Activated CD4-positive, alpha-beta T cell treated with anti-CD3 and anti-CD28 coated beads, Interleukin-2, amount 50 U/mL, for 48 hours (primary cell): ENCODE results near the gene DIDO1.
A peak's percentile ranks its signal among the peaks of the same experiment; 100 is the strongest.

Experiments
- DNase-seq, 2 experiments: peaks; one replicate each; pipeline ENCODE4 v3.0.0-alpha.2; 2020

Gene DIDO1

DNA sequence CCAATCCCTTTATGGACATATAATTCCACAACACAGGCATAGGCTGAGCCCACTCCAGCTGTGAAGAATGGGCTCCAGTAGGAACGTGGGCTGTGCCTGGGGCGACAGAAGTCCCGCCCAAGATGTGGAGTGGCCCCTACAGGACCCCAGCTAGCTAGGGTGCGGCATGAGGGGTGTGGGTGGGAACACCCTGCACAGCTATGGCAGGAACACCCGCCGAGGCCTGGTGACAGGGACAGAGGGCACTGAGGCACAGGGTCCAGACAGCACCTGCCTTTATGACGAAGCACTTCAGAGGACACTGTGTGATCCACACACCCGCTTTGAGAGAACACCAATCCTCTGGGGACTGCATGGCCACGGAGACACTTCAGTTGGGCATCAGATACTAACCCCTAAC, 36.4 kb downstream of the DIDO1 start:
- no peak for DNase-seq

DNA sequence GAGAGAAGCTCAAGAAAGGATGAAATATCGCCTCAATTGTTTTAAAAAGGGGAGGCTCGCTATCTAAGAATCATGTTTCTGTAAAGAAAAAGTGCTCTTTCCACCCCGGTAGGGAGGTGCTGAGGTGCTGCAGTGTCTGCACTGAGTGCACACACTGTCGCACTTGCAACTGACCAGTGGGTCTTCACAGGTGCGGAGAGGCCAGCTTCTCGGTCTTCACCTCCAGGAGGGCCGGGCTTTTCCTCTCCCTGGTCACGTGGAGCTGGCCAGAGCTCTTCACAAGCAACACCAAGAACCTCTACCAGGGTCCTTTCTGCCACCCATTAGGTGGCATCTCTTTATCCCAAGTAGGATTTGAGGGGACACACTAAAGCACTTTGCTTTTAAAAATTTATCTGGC, 36.9 kb downstream of the DIDO1 start:
- no peak for DNase-seq

DNA sequence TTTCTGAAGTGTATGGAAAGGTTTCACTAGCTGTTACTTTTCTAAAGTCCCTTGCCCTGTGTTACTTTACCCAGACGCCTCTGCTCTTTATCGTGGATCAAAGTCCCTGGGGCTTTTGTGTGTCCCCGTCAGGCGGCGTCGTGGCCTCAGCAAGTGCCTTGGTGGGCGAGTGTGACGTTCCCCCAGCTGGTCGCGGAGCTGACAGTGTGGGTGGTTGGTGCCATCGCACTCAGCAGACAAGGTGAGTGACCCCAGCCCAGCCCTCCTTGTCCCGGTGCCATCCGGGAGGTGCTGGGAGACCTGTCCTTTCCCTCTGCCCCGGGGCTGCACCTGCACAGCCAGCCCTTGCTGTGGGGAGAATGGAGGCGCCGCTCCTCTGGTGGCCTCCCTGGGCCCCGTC, 37.4 kb downstream of the DIDO1 start:
- DNase-seq = no peak

DNA sequence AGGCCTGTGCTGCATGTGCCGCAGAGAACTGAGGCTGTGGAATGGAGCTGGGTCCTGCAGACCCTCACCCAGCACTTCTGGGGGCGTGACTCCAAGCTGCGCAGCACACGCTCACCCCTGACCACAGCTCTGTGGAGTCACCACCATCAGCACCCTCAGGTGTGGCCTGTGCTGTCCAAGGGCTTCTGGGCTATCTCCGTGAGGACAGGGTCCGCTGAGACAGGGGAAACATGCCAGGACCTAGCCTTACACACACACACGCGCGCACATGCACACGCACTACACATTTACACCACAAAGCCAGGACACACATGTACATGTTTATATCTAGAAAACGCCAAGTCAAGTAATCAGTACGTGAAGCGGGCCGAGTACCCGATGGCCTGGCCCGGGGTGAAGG, 37.9 kb downstream of the DIDO1 start:
- DNase-seq = no peak

DNA sequence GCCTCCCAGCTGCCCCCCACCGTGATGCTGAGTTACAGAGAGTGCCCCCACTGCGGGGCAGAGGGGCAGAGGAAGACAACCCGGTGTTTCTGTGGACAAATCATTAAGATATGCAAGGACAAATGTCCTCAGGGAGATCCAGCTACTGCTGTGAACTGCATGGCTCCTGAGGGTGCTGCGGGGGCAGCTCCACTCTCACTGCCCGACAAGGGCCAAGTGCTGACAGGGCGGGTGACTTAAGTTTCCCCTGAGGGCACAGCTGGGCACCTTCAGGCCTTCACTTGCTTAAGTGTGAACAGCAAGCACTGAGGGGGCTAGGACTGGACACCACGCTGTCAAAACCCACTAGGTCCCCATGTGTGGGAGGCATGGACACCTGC, 38.5 kb downstream of the DIDO1 start:
- DNase-seq = no peak

DNA sequence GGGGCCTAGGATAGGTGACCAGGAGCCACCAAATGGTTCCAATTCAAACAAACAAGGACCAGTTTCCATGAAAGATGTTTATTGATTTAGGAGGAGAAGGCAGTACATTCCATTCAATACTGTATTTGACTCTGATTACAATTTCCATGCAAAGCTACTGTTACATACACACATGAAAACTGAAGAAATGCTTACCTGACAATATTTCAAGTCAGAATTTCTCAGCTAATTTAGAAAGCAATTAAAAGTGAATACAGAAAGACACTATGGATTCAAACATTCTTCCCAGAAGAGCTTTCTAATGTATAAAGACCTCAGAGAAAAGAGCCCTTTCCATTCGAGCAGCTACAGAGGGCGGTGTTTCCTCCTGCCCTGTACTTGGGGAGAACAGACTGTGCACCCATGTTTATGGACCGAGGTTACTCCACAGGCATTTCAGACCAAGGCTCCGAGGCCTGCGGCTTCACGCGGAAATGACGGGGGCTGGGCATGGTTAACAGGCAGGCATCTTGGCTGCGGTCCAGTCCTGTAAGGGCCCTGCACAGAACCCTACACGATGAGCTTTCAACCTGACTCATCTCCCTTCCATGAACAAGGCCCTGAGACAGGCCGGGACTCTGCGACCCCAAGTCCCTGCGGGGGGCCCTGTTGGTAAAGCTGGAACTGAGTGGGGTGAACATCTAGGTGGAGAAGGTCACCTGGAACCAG, 39.0 kb downstream of the DIDO1 start:
- peak in 1 of 2 experiments; percentile 36 for DNase-seq

DNA sequence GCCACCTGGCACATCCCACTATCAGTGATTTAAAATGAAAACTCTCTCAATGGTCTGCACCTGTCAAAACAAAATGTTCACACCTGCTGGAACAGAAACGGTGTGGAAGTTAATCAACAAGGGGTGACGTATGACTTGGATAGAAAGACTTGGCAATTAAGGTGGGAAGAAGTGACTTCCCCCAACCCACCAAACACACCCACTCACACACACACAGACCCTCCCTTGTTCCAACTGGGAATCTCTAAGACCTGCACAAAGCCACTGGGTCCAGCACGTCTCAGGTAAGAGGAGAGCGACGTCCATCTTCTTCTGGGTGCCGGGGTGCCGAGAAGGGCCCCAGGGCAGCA, 39.6 kb downstream of the DIDO1 start:
- DNase-seq = no peak

DNA sequence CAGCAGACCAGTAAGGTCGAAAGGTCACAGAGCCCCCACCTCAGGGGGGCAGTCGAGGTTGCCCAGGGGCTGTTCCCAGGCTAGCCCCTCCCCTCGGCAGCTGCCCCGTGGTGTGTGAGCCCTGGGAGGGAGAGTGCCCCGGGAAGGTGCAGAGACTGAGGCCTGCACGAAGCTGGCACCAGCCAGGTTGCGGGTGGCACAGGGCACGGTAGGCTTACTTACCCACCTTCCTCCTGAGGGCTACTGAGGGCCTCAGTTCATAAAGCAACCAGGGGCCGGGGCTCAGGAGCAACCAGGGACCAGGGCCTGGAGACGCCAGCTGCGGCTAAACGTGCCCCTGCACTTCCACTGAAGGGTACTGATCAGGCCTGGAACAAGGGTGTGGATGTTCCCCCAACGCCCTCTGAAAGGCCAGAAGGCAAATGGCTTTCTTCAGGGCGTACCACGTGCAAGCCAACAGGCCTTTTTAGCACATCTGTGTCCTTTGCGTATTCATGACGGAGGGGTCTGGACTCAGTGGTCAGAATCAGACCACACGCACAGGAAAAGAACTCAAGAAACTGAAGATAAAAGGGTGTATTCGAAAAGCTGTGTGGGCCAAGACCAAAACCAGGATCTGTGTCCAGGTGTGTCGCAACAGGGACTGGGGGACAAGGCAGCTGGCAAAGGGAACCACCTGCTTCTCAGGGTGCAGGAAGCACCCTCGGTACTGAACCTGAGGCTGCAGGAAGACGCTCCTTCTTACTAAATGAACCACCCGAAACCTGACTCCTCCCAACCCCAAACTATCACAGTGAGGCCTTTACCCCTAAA, 40.2 kb downstream of the DIDO1 start:
- no peak for DNase-seq

DNA sequence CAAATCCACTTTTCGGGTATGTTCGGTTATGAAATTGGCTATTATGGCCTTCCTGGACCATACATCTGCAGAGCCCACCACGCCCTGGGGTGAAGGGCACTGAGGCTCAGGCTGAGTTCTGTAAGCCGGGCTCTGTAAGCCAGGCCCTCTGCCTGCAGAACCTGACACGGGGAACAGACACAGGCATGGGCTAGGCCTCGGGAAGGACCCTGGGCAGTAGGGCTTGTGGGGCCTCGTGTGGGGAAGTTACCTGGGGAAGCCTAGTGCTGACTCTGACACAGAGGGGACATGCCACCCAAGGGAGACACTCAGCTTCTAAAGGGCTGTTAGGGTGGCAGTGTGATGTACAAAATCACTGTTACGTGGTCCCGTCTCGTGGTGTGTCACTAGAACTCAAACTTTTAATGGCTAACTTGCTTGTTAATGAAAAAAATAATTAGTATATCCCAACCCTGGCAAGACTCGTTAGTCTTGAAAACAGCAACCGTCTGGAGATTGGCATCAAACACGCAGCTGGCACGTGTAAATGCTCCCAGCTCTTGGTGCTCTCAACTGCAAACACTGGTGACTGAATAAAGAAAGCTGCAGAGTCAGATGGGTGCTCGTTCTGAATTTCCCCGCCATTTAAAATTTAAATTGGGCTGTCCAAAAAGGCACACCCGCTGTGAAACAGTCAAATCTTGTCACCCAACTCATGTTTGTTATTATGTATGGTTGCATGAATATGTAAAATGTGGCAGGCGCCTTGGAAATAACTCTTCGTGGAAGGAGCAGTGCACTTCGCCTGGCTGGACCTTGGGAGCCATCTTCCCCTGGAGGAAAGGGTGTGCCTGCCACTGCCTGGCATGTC, 41.0 kb downstream of the DIDO1 start:
- no peak for DNase-seq

DNA sequence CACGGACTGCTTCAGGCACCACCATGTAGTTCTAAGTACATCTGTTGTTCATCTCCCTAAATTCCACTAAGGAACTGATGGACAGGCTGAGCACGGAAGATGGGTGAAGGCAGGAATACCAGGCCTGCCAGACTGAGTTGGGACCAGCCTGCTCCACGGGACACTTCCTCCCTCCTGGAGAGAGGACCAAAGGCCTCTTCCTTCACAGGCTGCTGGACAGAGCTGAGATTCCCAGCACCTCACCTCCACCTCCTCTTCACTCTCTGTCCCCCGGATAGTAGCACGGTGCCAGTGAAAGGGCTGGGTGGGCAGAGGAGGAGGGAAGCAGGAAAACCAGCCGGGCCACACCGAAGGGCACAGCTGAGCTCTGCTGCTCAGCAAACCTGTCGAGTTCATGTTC, 41.7 kb downstream of the DIDO1 start:
- DNase-seq = no peak

DNA sequence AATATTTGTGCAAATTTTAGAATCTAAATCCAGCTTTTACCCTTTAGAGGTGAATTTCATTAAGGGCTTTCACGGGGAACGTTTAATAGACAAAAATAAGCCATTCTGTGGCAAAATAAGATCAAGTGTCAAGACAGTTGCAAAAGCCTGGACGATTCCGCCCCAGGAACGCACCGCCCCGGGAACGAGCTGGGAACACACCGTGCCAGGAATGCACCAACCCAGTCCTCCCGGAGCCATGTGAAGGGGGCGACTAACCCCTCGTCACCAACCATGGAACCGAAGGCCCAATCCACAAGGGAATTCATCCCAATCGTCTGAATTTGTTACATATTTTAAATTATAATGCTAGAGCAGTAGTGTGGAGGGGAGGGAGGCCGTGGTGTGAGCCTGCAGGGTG, 43.9 kb downstream of the DIDO1 start:
- no peak for DNase-seq

DNA sequence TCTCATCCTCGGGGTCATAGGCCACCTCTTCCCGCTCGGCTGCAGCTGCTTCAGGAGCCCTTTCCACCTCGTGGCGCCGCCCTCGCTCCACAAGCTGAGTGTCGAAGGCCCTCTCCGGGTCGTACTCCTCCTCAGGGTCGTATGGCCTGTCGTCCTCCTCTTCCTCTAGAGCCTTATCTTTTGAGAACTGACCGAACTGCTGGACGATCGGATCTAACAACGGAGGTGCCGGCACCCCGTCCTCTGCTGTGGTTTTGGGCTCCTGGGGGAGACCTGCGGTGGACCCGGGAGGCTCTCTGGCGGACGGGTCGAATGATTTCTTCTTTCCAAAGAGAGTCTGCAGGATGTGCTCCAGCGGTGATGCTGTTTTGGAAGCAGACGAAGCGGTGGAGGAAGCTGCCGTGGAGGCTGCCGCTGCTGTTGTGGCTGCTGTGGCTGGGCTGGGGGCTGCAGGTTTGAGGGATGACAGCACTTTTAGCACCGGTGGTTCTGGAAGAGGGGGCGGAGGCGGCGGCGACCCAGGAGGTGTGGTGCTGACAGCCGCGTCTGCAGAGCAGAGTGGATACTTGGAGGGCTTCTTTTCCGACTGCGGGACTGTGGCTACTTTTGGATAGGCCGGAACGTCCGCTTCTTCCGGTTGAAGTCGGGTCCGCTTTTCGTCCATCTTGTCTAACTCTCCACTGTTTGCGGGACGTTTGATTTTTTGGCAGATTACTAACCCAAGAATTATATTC, 44.5 kb downstream of the DIDO1 start:
- no peak for DNase-seq

DNA sequence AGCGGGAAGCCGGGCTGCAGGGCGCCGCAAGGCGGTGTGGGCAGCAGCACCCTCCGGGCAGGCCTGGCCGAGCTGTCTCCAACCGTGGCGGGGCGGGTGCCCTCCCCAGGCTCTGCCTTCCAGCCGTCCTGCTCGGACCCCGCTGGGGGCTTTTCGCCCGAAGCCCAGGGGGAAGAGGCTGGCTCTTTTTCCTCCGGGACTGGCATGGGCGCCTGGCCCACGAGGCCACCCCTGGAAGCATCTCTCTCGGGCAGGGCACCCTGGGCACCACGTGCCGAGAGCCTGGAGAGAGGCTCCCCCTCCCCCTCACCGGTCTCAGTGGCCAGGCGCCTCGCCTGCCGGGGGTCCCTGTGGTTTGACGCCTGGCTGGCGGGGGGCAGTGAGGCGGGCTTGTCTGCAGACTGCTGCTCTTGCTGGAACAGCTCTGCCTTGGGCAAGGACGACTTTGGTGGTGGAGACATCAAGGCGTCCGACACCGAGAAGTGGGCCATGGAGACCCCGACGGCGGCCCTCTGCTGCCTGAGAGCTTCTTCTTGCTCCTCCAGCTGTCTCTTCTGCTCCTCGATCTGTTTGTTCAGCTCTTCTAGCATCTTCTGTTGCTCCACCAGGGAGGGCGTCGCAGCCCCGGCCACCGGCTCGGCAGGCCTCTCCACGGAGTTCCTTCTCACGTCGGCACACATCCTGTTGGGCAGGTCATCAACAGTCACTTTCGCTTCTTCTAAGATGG, 45.2 kb downstream of the DIDO1 start:
- DNase-seq = no peak

DNA sequence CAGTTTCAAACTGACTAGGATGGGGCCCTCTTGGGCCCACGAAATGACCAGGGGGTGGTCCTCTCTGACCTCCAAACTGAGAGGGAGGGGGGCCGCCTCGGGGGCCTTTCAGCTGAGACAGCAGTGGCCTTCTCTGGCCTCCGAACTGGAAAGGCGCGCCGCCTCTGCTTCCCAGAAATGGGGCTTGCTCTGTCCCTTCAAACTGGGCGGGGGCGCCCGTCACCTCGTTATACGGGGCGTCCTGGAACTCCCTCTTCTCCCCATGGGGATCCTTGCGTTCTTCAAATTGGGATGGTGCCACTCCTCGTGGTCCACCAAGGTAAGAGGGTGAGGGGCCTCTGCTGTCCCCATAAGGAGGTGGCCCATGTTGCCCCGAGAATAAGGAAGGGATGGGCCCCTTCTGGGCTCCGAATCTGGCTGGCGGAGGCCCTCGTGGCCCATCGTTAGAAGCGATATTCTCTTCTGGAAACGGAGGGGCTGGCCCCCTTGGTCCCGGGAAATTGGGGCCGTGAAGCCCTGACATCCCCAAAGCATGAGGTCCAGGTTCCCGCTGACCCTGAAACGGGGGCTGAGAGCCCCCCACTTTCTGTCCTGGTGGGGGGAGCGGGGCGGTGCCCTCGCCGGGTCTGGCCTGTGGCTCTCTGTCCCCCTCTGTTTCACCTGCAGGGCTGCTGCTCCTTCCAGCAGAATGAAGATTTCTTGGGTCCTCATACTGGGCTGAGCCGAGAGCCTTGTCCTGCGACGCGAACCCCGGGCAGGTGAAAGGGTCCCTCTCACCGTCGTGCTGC, 46.0 kb downstream of the DIDO1 start:
- no peak for DNase-seq

DNA sequence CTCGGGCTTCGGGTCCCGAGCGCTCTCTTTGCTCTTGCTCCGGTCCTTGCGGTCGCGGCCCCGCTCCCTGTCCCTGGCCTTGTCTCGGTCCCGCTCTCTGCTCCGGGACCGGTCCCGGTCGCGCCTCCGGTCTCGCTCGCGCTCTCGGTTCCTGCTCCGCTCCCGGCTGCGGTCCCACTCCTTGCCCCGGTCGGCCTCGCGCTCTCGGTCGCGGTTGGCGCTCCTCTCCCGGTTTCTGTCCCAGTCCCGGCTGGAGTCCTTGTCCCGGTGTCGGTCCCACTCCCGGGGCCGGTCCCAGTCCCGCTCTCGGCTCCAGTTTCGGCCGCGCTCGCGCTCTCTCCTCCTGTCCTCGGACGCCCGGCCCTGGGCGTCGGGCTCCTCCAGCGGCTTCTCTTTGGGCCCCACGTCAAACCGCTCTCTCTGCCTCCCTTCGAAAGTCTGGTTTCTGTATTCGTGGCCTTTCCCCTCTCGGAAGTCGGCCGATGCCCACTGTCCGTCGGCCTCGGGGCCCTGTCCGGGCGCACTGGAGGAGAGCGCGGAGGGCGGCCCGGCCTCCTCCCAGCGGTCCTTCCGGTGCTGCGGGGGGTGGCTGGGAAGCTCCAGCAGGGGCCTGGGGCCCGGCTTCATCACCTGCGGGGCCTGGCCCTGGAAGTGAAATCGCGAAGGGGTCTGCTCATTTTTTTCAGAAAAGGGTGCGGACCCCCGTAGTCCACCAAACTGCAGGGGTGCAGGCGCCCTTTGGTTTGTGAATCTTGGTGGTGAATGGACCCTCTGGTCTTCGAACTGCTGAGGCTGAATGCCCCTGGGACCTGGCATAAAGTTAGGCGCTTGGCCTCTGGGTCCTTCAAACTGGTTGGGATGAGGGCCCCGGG, 46.8 kb downstream of the DIDO1 start:
- DNase-seq = no peak

DNA sequence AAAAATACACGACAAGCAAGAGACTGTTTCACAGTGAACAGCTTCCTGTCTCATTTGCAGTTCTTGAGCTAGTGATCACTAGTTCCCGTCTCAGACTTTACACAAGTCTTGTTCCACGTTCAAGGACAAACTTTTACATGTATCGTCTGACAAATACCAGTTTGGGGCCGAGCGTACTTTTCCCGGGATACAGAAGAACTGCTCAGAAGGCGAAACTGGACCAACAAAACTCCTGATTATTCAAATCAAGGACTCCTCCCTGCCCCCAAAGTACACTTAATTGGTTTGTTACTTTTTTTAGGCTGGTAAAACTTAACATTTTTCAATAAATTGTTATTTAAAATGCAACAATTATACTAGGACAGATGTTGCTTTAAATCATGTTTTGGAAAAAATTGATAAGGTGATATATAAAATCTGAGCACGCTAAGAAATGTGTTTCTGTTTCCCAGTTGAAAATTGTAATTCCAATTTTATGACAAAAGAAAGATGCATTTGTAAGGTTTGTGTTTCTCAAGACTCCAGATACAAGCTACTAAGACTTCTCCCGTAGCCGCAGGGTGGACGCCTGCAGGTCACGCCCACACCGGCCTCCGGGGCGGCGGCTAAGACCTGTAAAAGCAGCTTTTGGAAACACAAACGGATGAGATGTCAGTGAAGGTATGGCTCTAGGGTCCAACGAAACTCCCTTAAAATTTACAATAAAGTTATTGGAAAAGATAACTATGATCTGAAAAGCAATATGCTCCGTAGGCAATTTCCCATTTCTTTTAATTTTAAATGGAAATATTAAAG, 47.9 kb downstream of the DIDO1 start:
- DNase-seq = no peak

DNA sequence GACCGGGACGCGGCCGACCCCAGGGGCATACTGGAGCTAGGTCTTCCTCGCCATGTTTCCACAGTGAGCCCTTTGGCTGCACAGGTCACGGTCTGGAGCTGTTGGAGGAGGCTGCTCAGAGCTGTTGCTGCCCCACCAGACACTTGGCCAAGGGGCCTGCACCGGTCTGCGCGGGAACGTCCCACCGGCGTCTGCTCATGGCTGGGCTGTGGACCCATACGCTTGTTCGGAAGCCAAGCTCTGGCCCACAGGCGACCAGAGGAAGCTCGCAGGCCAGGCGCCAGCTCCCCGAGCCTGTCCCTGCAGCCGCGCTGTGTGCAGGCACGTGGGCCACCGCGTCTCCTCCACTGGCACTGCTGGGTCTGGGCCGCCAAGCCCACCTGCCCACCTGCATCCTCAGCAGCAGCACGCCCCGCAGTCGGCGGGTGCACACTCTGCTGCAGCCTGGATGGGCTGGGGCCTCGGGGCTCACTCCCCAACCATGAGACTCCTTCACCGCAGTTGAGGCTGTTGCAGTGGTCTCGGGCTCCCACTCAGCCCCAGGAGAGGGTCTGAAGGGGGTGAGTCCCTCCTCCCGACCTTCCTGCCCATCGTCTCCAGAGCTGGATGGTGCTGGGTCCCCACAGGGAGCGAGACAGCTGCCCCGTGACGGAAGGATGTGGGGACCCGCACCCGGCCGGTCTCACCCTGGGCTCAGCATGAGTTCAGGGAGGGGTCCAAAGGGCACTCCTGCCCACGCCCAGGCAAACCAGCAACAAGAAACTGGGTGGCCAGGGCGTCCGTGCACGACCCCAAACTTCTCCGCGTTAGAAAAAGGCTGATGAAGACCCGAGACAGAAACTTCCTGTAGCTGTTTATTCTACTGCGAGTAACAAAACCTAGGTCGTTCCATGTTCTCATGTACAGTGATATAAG, 49.1 kb downstream of the DIDO1 start:
- DNase-seq = no peak

DNA sequence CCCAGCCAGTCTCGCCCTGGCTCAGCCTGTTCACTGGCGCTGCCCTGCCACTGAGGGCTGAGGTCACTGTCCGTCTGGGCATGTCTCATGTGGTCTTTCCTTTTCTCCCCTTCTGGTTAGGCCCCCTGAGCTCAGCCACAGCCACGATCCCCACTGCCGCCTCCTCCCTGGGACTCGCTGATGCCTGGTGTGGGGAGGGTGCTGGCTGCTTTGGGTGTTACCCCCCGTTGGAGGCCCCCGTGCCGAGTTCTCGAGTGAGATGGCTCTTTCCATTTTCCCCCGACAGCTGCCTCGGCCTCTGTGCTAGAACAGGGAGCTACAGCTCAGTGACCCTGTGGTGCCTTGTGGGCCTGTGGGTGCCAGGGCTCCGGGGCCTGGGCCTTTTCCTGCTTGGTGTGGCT, 49.8 kb downstream of the DIDO1 start:
- DNase-seq = no peak
